HG02840 (cell line): Measurements from ENCODE around the gene RBMX2.
"Not testable (repeated sequence)": the region's sequence is repeated elsewhere in the genome, so short reads cannot be mapped to it uniquely, and the experiment has no call there.

Experiments used
- ATAC-seq: cut with Tn5 transposase; IDR thresholded peaks from one replicate; pipeline ENCODE4 v1.9.1; 2021; ENCODE audit warnings: mild to moderate bottlenecking, moderate library complexity, moderate number of reproducible peaks; ENCODE audit not compliant: unreplicated experiment, low FRiP score

RBMX2 gene, protein sequence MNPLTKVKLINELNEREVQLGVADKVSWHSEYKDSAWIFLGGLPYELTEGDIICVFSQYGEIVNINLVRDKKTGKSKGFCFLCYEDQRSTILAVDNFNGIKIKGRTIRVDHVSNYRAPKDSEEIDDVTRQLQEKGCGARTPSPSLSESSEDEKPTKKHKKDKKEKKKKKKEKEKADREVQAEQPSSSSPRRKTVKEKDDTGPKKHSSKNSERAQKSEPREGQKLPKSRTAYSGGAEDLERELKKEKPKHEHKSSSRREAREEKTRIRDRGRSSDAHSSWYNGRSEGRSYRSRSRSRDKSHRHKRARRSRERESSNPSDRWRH

DNA sequence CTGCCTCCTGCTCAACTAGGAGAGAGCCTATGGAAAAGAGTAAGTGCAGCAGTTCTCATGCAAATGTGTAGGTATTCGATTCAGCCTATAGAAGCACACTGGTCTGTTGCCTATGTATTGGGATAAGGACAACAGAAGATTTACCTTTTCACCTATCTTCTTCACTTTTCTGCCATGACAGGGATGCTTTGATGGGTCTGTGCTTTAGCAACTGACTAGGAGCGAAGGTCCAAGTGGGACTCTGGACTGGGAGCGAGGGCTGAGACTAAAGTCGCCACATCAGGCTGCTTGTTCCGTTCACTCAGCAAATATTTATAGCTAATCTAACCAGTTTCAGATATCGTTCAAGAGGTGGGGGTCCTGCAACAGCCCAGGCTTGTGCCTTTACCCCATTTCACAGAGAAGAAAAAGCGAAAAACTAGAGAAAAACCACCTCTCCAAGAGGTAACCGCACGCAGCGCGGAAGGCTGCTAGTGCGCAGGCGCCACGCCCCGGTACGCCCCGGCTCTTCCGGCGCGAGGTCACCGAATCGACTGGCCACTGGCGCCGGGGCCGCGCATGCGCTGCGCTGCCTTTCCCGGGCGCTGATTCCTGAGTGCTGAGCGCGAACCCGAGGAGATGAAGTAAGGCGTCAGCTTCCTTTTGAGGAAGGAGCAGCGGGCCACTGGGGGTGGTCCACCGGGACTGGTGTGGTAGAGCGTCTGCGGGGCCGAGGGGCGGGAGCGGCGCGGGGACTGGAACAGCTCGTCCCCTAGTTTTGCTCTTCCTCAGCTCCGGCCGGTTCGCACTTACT is at the start of gene RBMX2:
Gene RBMX2 (plus strand): TSS at position 573 of the 793 bp plus-strand sequence. CDS start 46 bp downstream, at position 619.
- ATAC-seq, result peak; percentile 93

DNA sequence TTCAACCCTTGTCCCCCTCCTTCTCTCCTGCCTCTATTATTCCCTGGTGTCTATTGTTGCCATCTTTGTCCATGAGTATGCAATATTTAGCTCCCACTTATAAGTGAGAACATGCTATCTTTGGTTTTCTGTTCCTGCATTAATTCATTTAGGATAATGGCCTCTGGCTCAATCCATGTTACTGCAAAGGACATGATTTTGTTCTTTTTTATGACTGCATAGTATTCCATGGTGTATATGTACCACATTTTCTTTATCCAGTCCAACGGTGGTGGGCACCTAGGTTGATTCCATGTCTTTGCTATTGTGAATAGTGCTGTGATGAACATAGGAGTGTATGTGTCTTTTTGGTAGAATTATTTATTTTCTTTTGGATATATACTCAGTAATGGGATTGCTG is 49.7 kb upstream of the RBMX2 start:
- ATAC-seq, result not testable (repeated sequence)

DNA sequence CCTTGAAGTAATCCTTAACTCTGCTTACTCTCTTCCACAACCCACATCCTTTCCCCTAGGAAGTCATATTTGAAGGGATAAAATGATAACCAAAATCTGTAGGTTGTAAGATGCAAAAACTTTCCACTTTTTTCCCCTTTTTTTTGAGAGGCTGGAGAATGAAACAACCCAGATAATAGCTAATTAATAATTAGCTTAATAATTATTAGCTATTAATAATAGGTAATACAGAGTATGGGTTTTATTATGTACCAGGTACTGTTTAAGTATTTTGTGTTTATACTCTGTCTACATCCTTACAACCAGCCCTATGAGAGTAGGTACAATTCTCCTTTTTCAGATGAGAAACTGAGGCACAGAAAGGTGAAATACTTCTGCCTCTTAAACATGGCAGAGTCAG is 25.7 kb upstream of the RBMX2 start:
- no peak for ATAC-seq

DNA sequence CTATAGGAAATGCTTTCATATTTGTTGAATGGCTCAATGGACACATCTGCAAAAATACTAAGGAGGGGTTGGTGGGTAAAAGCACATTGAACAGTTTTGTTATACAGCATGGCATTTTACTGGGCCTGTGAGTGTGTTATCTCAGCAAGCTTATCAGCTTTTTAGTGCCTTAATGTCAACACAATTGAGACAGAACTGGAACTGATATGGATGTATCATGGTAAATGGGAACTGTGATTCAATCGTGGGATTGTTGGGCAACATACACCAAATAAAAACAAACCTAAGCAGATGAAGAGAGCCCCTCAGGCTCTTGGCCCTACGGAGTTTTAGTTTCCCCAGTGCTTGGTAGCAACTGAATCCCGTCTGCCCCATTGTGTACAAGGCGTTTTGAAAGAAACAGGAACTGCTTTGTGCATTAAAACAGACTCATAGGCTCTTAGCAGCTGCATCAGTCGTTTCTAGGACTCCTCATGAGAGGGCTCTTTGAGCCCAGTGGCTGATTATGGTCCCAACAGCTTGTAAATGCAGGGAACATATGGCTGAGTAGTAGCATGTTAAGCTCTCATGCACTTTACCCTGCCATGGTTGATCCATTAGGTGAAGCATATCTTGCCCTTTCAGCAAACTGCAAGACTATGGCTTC is 23.6 kb upstream of the RBMX2 start:
- ATAC-seq, result no peak

DNA sequence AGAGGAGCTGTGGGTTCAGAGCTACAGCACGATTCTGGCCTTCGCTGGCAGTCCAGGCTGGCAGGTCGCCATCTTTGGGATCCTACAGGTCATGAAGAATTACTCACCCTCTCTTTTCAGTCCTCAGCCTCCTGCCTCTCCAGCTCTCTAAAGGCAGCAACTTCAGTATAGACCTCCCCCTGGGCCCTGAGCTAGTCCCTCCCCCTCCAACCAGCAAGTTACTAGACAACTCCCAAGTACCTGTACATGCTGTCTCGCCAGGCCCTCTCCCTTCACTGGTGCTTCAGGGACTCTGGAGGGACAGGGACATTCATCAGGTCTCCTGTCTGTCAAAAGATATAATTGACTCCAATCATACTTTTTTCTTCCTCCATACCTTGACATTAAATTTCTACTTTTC is 16.3 kb upstream of the RBMX2 start, which contains the start of gene GPR119:
Gene GPR119 (minus strand): TSS at position 155 of the 400 bp plus-strand sequence. CDS start 227 bp downstream, outside the sequence.
- no peak for ATAC-seq

DNA sequence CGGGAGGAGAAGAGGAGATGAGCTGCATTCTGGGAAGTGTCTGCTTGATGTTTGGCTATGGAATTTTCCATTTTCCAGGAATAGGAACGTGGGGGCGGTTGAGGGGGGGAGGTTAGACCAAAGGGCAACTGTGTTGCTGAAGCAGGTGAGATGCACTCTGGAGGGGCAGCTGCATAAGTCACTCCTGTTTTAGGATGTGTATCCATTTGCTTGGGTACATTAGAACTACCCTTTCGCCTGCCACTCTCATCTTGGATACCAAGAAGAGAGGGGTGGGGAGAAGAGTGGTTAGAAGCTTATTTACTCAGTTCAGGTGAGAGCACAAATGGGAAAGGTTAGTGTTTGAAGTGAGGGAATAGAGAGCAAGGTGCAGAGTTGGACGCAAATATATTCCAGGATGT is 15.4 kb upstream of the RBMX2 start:
- ATAC-seq, result no peak

DNA sequence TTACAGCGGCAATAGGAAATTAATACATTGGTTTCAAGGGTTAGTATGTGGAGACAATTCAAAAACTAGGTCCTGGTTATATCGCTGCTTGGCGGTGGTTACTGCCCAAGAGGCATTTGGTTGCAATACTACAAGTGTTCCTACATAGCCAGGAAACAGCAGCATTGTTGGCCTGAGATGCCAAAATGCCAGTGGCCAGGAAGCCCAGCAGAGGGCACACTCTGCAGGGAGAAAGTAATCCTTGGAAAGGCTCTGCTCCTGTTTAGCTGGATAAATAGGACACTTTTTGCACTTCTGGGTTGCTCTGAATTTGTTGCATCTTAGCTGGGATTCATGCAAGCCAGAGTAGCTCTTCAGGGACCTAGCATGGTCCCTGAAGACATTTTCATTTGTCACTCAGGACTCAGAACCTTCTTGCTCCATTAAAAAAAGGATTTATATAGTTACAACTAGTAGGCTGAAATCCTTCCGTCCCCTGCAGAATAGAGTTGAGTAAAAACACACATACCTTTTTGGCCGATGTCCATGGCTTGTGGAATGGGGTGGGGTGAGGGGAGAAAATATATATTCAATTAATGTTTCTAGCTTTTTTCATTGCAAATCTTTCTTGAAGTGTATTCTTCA is 8.2 kb upstream of the RBMX2 start:
- no peak for ATAC-seq

DNA sequence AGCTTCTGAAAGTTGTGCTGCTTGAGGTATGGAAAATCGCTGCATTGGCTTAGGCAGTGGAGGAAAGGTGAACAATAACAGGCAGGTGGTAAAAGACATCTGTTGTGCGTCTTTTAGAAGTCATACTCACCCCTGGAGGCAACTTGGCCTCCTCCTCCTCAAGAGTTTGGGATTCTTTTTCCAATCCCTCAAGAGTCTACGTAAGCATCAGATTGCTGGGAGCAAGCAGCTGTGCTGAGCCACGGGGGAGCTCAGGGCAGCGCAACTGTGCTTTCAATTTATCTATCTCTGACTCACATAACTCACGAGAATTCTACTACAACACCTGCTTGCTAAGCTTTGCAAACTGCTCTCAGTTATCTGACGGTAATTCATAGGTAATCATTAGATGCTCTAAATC is 6.4 kb upstream of the RBMX2 start:
- ATAC-seq, result no peak

DNA sequence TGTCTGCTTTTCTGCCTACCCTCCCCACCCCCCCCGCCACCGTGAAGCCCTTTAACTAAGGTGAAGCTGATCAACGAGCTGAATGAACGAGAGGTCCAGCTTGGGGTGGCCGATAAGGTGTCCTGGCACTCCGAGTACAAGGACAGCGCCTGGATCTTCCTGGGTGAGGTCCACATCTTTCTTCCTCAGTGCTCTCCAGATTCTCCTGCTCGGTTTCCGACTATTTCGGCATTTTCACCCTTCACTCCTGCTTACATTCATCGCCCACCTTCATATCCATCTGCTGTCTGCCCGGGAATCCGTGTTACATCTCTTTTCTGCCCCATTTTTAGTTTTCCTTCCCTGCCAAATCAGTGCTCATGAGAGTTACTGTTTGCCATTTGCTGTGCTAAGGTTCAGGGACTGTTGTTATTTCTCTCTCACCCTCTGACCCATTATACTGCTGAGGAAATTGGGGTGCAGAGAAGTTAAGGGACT is 459 bp downstream of the RBMX2 start:
- ATAC-seq, result no peak

DNA sequence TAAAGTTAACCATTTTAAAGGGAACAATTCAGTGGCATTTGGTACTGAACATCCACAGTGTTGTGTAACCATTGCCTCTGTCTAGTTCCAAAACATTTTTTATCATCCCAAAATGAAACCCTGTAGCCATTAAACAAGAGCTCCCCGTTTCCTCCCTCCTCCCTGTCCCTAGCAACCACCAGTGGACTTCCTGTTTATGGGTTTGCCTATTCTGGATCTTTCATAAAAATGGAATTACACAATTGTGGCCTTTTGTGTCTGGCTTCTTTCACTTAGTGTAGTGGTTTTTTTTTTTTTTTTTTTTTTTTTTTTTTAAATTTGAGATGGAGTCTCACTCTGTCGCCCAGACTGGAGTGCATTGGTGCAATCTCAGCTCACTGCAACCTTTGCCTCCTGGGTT is 11.6 kb downstream of the RBMX2 start:
- ATAC-seq, result no peak

DNA sequence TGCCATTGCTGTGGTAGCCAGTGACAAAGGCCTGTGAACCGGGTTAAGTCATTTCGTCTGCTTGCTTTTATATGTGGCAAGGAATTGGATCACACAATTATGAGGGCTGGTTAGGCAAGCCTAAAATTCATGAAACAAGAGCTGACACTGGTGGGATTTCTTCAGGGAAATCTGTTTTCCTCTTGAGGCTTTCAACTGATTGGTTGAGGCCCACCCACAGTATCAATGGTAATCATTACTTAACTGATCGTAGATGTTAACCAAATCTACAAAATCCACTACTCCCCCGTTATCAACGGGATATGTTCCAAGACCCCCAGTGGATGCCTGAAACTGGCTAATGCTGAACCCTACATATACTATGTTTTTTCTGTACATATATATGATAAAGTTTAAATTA is 13.0 kb downstream of the RBMX2 start:
- ATAC-seq, result no peak

DNA sequence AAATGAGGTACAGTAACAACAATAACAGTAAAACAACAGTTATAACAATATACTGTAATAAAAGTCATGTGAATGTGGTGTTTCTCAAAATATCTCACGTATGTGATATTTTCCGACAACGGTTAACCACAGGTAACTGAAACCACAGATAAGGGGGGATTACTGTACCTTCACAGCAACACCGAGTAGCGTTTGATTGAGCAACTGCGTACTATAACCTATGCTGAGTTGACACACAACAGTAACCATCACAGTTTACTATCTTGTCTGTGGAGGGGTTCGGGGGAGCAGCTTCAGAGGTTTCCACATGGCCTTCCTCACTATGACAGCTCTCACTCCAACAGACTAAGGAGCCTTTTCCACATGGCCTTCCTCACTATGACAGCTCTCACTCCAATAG is 13.4 kb downstream of the RBMX2 start:
- no peak for ATAC-seq

DNA sequence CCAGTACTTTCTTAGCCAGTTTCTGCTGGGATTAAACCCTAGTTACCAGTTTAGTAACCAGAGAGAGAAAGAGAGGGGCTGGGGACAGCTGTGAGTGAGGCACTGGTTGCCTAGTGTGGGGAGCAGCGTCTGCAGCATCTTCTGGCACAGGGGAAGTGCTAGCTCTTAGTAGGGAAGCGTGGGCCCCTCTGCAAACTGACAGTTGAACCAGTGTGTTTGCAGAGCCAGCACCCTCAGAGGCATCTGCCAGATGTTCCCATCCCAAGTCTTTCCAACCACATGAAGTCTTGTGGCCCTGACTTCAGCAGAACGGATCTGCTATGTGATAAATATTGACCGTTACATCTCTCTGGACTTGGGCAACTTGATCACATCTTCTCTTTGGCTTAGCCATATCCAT is 15.0 kb downstream of the RBMX2 start:
- no peak for ATAC-seq

DNA sequence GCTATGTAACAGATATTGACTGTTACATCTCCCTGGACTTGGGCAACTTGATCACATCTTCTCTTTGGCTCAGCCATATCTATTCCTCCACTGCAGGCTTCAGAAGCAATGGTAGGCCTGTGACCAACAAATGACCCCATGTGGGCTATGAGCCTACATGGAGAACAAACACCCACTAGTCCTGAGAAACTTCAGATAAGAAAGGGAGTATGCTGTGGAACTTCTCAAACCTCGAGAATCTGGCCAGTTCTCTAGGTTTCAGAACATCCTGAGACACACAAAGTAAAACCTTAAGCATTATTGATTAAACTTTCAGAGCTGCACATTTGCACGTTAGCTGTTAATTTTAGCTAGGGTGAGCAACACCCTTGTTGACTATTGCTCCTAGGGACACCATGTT is 16.3 kb downstream of the RBMX2 start:
- no peak for ATAC-seq

DNA sequence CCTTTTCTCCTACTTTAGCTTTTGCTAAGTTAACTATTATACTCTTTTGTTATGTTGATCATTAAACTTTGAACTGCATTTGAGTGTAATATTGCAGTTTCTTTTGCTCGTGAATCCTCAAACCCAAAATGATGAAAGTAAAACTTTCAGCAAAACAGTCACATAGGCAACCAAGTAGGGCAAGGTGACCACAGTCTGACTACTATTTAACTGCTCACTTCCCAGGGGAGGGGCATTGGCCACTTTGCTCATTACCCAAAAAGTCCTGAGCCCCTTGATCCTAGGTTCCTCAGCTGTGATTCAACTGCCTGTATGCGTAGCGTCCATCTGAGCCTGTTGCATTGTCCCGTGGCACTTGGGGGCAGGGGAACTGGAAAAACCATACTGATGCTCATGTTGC is 17.0 kb downstream of the RBMX2 start:
- no peak for ATAC-seq

DNA sequence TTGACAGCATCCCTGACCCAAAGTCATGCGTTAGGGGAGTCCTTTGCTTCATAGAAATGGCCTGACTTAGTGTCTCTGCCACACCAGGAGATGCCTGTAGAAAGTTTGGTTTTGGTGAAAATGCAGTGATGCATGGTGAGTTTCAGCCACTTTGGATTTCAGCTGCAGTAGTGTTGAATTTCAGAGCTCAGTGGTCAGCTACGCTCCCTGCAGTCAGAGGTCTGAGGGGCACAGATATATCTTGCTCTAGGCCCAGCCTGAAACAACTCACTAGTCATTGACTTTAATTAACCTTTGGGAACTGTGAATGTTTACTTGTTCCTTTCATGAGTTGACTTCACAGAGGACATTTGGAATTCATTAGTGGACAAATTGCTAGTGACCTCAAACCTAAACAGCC is 17.5 kb downstream of the RBMX2 start:
- ATAC-seq, result no peak

DNA sequence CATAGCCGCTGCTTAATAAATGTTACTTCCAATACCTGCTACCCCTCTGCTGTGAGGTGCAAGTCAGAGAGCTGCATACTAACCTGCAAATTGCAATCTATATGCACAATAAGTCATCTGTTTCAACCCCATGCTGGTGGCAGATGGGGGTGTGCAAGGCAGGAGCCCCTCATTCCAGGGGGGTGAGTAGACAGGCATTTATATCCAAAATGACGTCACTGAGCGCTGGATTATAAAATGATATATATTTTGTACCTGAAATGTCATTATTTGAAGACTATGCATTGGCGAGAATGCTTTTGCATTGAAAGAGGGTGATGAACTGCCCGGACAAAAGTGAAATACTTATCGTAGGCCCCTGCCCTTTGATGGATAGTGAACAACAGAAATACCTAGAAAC is 24.7 kb downstream of the RBMX2 start:
- no peak for ATAC-seq

DNA sequence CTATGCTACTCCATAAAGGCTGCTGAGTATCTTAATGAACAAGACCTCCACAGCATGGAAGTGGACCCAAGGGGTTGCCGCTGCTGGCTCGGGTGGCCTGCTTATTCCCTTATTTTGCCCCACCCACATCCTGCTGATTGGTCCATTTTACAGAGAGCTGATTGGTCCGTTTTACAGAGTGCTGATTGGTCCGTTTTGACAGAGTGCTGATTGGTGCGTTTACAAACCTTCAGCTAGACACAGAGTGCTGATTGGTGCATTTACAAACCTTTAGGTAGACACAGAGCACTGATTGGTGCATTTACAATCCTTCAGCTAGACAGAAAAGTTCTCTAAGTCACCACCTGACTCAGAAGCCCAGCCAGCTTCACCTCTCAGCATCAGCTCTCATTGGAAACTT is 27.4 kb downstream of the RBMX2 start:
- not testable (repeated sequence) for ATAC-seq

DNA sequence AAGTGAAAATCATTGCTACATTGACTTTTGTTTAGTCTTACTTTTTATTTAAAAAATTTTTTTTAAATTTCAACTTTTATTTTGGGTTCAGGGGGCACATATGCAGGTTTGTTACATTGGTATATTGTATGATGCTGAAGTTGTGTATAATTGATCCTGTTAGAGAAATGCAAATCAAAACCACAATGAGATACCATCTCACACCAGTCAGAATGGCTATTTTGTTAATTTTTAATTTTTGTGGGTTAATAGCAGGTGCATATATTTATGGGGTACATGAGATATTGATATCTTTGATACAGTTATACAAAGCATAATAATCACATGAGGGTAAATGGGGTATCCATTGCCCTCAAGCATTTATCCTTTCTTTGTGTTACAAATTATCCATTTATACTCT is 34.1 kb downstream of the RBMX2 start:
- no peak for ATAC-seq

DNA sequence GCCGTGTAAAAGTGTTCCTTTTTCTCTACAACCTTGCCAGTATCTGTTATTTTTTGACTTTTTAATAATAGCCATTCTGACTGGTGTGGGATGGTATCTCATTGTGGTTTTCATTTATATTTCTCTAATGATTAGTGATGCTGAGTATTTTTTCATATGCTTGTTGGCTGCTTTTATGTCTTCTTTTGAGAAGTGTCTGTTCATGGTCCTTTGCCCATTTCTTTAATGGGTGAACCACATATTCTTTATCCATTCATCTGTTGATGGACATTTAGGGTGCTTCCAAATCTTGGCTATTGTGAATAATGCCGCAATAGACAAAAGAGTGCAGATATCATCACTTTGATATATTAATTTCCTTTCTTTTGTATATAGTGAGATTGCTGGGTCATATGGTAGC is 36.2 kb downstream of the RBMX2 start:
- ATAC-seq, result not testable (repeated sequence)

DNA sequence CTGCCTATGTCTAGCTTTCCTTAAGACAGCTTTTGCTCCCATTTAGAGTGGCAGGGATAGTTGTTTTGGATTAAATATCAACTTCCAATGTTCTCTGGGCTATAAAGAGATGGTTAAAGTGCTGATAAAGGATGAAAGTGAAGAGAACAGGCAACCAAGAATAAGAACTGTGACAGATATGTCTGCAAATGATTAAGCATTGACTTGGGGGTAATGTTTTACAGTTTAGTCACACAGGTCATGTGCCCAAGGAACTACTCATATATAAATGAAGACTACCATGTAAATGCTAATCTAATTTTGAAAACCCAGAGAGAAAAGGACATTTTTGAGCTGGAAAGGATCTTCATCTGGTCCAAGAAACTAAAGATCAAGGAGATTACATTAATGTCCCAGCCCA is 42.1 kb downstream of the RBMX2 start:
- ATAC-seq, result no peak
